Right cardiac atrium (tissue), 5 donors: ENCODE measurements around the gene SUCLG2. TPM values are rescaled to one million over a fixed set of nuclear protein-coding genes. Genes with fewer than 3 reads are reported as not detected.

Source experiments
- ATAC-seq, 2 donors: fragments of 200-7000 bp; cut with Tn5 transposase; one replicate each; pipeline versions ENCODE4 v1.8.0 to v1.9.1; 2020; ENCODE audit warnings: moderate library complexity in 2 of 2, mild to moderate bottlenecking in 1 of 2
- DNase-seq, 3 donors: peaks; one replicate each; pipeline ENCODE4 v3.0.0-alpha.2; 2020
- H3K27ac ChIP-seq: one replicate; pipeline ENCODE4 v1.5.1; 2013; ENCODE audit warnings: mild to moderate bottlenecking, low read length, control low read depth, moderate library complexity
- H3K27me3 ChIP-seq: one replicate; pipeline ENCODE4 v1.6.1; 2013; ENCODE audit not compliant: control insufficient read depth, insufficient read depth
- H3K4me1 ChIP-seq: one replicate; pipeline ENCODE4 v1.6.1; 2013; ENCODE audit warnings: low read length; ENCODE audit not compliant: control insufficient read depth, insufficient read depth
- H3K4me3 ChIP-seq: one replicate; pipeline ENCODE4 v1.5.1; 2013; ENCODE audit warnings: low read length, control low read depth
- H3K9me3 ChIP-seq: one replicate; pipeline ENCODE4 v1.6.1; 2013; ENCODE audit warnings: low read length; ENCODE audit not compliant: control insufficient read depth
- WGBS: extraction: QIAGEN DNeasy Blood & Tissue Kit; methylation state at CpG from one replicate; pipeline ENCODE4 v1.1.7; 2013; 5-methylcytosine and 5-hydroxymethylcytosine counted together
- intact Hi-C, 4 donors: fragments of 100-400 bp; cut with DNase I; formaldehyde crosslinking; loops; one replicate each; pipeline versions ENCODE4 v1.11.0 to v1.14.0; 2022 to 2023
- polyA plus RNA-seq: library from polyadenylated mRNA; stranded (reverse); fragments of 200-250 nt; gene quantifications from one replicate; pipeline ENCODE4 v1.2.3, GENCODE V29; 2013
- total RNA-seq, 4 donors: library from RNA; stranded (reverse); fragmentation: NEBNext Ultra II Directional; extraction: Animal tissue kit (Norgen Biotek cat#: 25700); gene quantifications; one replicate each; pipeline ENCODE4 v1.2.1, GENCODE V29; 2021
- donor health status: healthy with polysubstance abuse.
- donor health status: DM: no; HTN: yes; CAD: no.
- donor health status: DM: no; HTN: no; CAD: no.
- donor health status: DM: no; HTN: yes; CAD: no; lungs with severe emphysema.
- donor health status: DM: yes; HTN: yes; CAD: no.

The SUCLG2 gene
- total and polyA plus RNA-seq, 5 donors = 50.6 to 84.8 (median 73.0) TPM

- WGBS = 65% methylated on average over 3 of the region's 3 CpGs
- ATAC-seq = no peak
- no peaks in the 10 kb centered on the region for H3K9me3 ChIP-seq
- H3K4me1 ChIP-seq = no peaks in the 10 kb centered on the region
- DNase-seq = peak in 1 of 3 donors; percentile 11
- no peaks in the 10 kb centered on the region for H3K27me3 ChIP-seq
- intact Hi-C loops = no loop called here
- no peak overlapping the region for H3K4me3 ChIP-seq
- no peak overlapping the region for H3K27ac ChIP-seq
These were observed 40.2 kb downstream of the SUCLG2 start for GRCh38 chr3:67614195-67614594.

GRCh38 chr3:67610458-67610857, 44.0 kb downstream of the SUCLG2 start:
- H3K4me3 ChIP-seq = no peak overlapping the region
- H3K9me3 ChIP-seq = no peaks in the 10 kb centered on the region
- DNase-seq (no peak), ATAC-seq (no peak)
- no peaks in the 10 kb centered on the region for H3K4me1 ChIP-seq
- intact Hi-C loops = no loop called here
- WGBS = 97% methylated on average over 1 of the region's 1 CpG
- no peak overlapping the region for H3K27ac ChIP-seq
- H3K27me3 ChIP-seq = no peaks in the 10 kb centered on the region

- intact Hi-C loops = no loop called here
- H3K27ac ChIP-seq = no peak overlapping the region
- ATAC-seq = no peak
- no peak overlapping the region for H3K4me3 ChIP-seq
- no peaks in the 10 kb centered on the region for H3K27me3 ChIP-seq
- no peak for DNase-seq
- no peaks in the 10 kb centered on the region for H3K9me3 ChIP-seq
- no peaks in the 10 kb centered on the region for H3K4me1 ChIP-seq
These were observed 44.7 kb downstream of the SUCLG2 start for GRCh38 chr3:67609709-67610108.

- no peak overlapping the region for H3K27ac ChIP-seq
- no peaks in the 10 kb centered on the region for H3K4me1 ChIP-seq
- ATAC-seq (no peak), DNase-seq (no peak)
- intact Hi-C loops = no loop called here
- 94% methylated on average over 2 of the region's 2 CpGs for WGBS
- no peaks in the 10 kb centered on the region for H3K9me3 ChIP-seq
- no peaks in the 10 kb centered on the region for H3K27me3 ChIP-seq
- H3K4me3 ChIP-seq = no peak overlapping the region
These were observed 46.4 kb downstream of the SUCLG2 start for GRCh38 chr3:67608034-67608433.

GRCh38 chr3:67605377-67605776, 49.0 kb downstream of the SUCLG2 start:
- Histone ChIP-seq H3K4me3 (no peak overlapping the region), H3K9me3 (no peaks in the 10 kb centered on the region), H3K27ac (no peak overlapping the region), H3K4me1 (peaks cover 2% of the 10 kb centered on the region), H3K27me3 (no peaks in the 10 kb centered on the region)
- ATAC-seq (no peak), DNase-seq (no peak)
- intact Hi-C loops = no loop called here
- WGBS = 62% methylated on average over 1 of the region's 1 CpG

- Histone ChIP-seq H3K4me3 (no peak overlapping the region), H3K27me3 (no peaks in the 10 kb centered on the region), H3K4me1 (peaks cover 2% of the 10 kb centered on the region), H3K27ac (no peak overlapping the region), H3K9me3 (no peaks in the 10 kb centered on the region)
- no peak for DNase-seq
- no peak for ATAC-seq
- intact Hi-C loops = no loop called here
- 88% methylated on average over 2 of the region's 2 CpGs for WGBS
These were observed 51.6 kb downstream of the SUCLG2 start for GRCh38 chr3:67602816-67603215.

- H3K9me3 ChIP-seq = no peaks in the 10 kb centered on the region
- H3K27ac ChIP-seq = no peak overlapping the region
- intact Hi-C loops = no loop called here
- no peak for DNase-seq
- peaks cover 2% of the 10 kb centered on the region for H3K4me1 ChIP-seq
- no peaks in the 10 kb centered on the region for H3K27me3 ChIP-seq
- no peak overlapping the region for H3K4me3 ChIP-seq
- ATAC-seq = no peak
- WGBS = 98% methylated on average over 5 of the region's 5 CpGs
These were observed 52.3 kb downstream of the SUCLG2 start for GRCh38 chr3:67601919-67602608.

GRCh38 chr3:67601385-67601784, 53.0 kb downstream of the SUCLG2 start:
- intact Hi-C loops = no loop called here
- no peak overlapping the region for H3K27ac ChIP-seq
- H3K4me3 ChIP-seq = no peak overlapping the region
- peaks cover 2% of the 10 kb centered on the region for H3K4me1 ChIP-seq
- 76% methylated on average over 5 of the region's 5 CpGs for WGBS
- DNase-seq (no peak), ATAC-seq (no peak)
- no peaks in the 10 kb centered on the region for H3K27me3 ChIP-seq
- H3K9me3 ChIP-seq = no peaks in the 10 kb centered on the region

GRCh38 chr3:67599821-67600220, 54.6 kb downstream of the SUCLG2 start:
- H3K4me1 ChIP-seq = peaks cover 2% of the 10 kb centered on the region
- no peak overlapping the region for H3K4me3 ChIP-seq
- 93% methylated on average over 2 of the region's 2 CpGs for WGBS
- intact Hi-C loops = no loop called here
- no peaks in the 10 kb centered on the region for H3K9me3 ChIP-seq
- H3K27me3 ChIP-seq = no peaks in the 10 kb centered on the region
- H3K27ac ChIP-seq = no peak overlapping the region
- ATAC-seq (no peak), DNase-seq (no peak)

- peaks cover 2% of the 10 kb centered on the region for H3K4me1 ChIP-seq
- no peaks in the 10 kb centered on the region for H3K9me3 ChIP-seq
- no peak overlapping the region for H3K4me3 ChIP-seq
- 94% methylated on average over 8 of the region's 8 CpGs for WGBS
- DNase-seq (no peak), ATAC-seq (no peak)
- no peaks in the 10 kb centered on the region for H3K27me3 ChIP-seq
- no peak overlapping the region for H3K27ac ChIP-seq
- intact Hi-C loops = no loop called here
These were observed 55.4 kb downstream of the SUCLG2 start for GRCh38 chr3:67598814-67599556.

GRCh38 chr3:67595424-67595823, 59.0 kb downstream of the SUCLG2 start:
- Histone ChIP-seq H3K4me1 (no peaks in the 10 kb centered on the region), H3K27ac (no peak overlapping the region), H3K27me3 (no peaks in the 10 kb centered on the region), H3K4me3 (no peak overlapping the region), H3K9me3 (no peaks in the 10 kb centered on the region)
- WGBS = 99% methylated on average over 3 of the region's 3 CpGs
- DNase-seq (no peak), ATAC-seq (no peak)
- intact Hi-C loops = no loop called here
